A549 (cell line): ENCODE results near the gene NOC3L. TPM values are rescaled to one million over a fixed set of nuclear protein-coding genes. Genes with fewer than 3 reads are reported as not detected.
A peak's percentile ranks its signal among the peaks of the same experiment; 100 is the strongest.

Source experiments
- ATAC-seq, 2 experiments: fragments of 200-7000 bp in 1 of 2; fragments of >200 bp in 1 of 2; cut with Nextera tagmentation in 1 of 2; cut with Tn5 transposase in 1 of 2; 3 replicates each; pipeline versions ENCODE4 v1.8.0 to v1.9.1; 2018 to 2020; ENCODE audit warnings: mild to moderate bottlenecking in 1 of 2, moderate library complexity in 1 of 2
- CTCF ChIA-PET: fragments of 300-600 bp; sonication (Branson Sonifier 250); formaldehyde crosslinking; extraction: SDS; loops from one replicate; lab custom pipeline; 2021; ENCODE audit warnings: antibody characterized with exemption, inconsistent platforms; lab: Yijun Ruan, JAX
- POLR2A ChIA-PET: fragments of 350-600 bp; formaldehyde crosslinking; extraction: SDS; loops from one replicate; lab custom pipeline; 2021; ENCODE audit warnings: antibody characterized with exemption, inconsistent platforms; lab: Yijun Ruan, JAX
- DNase-seq, 2 experiments: peaks; one replicate each; pipeline versions ENCODE4 v3.0.0 to v3.0.0-alpha.2; 2011 to 2016; ENCODE audit warnings: low read depth in 1 of 2, low spot score in 1 of 2
- FAIRE-seq: peaks from 2 replicates; lab custom pipeline; 2011; peaks lifted over from hg19 to GRCh38; lab: Jason Lieb, UNC
- H3K27ac ChIP-seq, 2 experiments: fragments of >200 bp; sonication (Bioruptor Twin); formaldehyde crosslinking; 3 replicates each; pipeline ENCODE4 v1.5.1; 2016 to 2017
- H3K4me1 ChIP-seq: fragments of >200 bp; sonication (Bioruptor Twin); formaldehyde crosslinking; 3 replicates; pipeline ENCODE4 v1.6.1; 2016
- H3K4me2 ChIP-seq: fragments of >200 bp; sonication (Bioruptor Twin); formaldehyde crosslinking; 3 replicates; pipeline ENCODE4 v1.6.1; 2016
- H3K4me3 ChIP-seq: fragments of >200 bp; sonication (Bioruptor Twin); formaldehyde crosslinking; 3 replicates; pipeline ENCODE4 v1.5.1; 2016
- H3K9me3 ChIP-seq: fragments of >200 bp; sonication (Bioruptor Twin); formaldehyde crosslinking; 3 replicates; pipeline ENCODE4 v1.6.1; 2016
- BHLHE40 ChIP-seq: IDR thresholded peaks from 2 replicates; pipeline ENCODE4 v1.6.1; 2012; ENCODE audit warnings: low read depth, low read length, inconsistent platforms
- CBX2 ChIP-seq: fragments of 200-600 bp; sonication (generic); IDR thresholded peaks from 2 replicates; pipeline ENCODE4 v1.6.1; 2016; ENCODE audit warnings: low read depth, mild to moderate bottlenecking, borderline replicate concordance
- CEBPB ChIP-seq, 2 experiments: fragments of >200 bp in 1 of 2; sonication (Bioruptor Twin) in 1 of 2; formaldehyde crosslinking in 1 of 2; IDR thresholded peaks; 2 replicates each; pipeline ENCODE4 v1.6.1; 2012 to 2016
- CHD4 ChIP-seq: fragments of 200-600 bp; sonication (generic); IDR thresholded peaks from 2 replicates; pipeline ENCODE4 v1.6.1; 2016; ENCODE audit warnings: antibody characterized with exemption, mild to moderate bottlenecking, borderline replicate concordance
- CTCF ChIP-seq: fragments of >200 bp; sonication (Bioruptor Twin); formaldehyde crosslinking; IDR thresholded peaks from 3 replicates; pipeline ENCODE4 v1.5.1; 2016
- ELK1 ChIP-seq: fragments of 150-350 bp; IDR thresholded peaks from 2 replicates; pipeline ENCODE4 v1.6.1; 2014; ENCODE audit warnings: low read depth, mild to moderate bottlenecking, low read length
- HMGXB4 ChIP-seq: fragments of 250-450 bp; sonication (Bioruptor Pico); IDR thresholded peaks from 2 replicates; pipeline ENCODE4 v1.5.0; 2021; ENCODE audit warnings: mild to moderate bottlenecking, moderate library complexity, borderline replicate concordance
- HOXB13 ChIP-seq: fragments of 250-450 bp; sonication (Bioruptor Pico); IDR thresholded peaks from 2 replicates; pipeline ENCODE4 v1.5.0; 2020; ENCODE audit warnings: low read depth, mild to moderate bottlenecking, moderate library complexity
- JUN ChIP-seq, 2 experiments: fragments of >200 bp; sonication (Bioruptor Twin); formaldehyde crosslinking; IDR thresholded peaks; 2 replicates in 1 of 2; 3 replicates in 1 of 2; pipeline ENCODE4 v1.6.1; 2016 to 2017
- MAX ChIP-seq: IDR thresholded peaks from 2 replicates; pipeline ENCODE4 v1.6.1; 2012
- MYC ChIP-seq: IDR thresholded peaks from 2 replicates; pipeline ENCODE4 v1.6.1; 2012; ENCODE audit warnings: mild to moderate bottlenecking, inconsistent platforms, low read length, improper control_type of control experiment, borderline replicate concordance
- NFE2L2 ChIP-seq: fragments of 150-350 bp; conservative IDR thresholded peaks from 2 replicates; pipeline ENCODE4 v1.6.1; 2014; ENCODE audit warnings: low read length
- POLR2A ChIP-seq: IDR thresholded peaks from 2 replicates; pipeline ENCODE4 v1.6.1; 2012; ENCODE audit warnings: mild to moderate bottlenecking, low read length
- RAD21 ChIP-seq, 2 experiments: fragments of >200 bp in 1 of 2; sonication (Bioruptor Twin) in 1 of 2; formaldehyde crosslinking in 1 of 2; IDR thresholded peaks in 1 of 2; conservative IDR thresholded peaks in 1 of 2; 2 replicates in 1 of 2; 3 replicates in 1 of 2; pipeline ENCODE4 v1.6.1; 2012 to 2018; ENCODE audit warnings: inconsistent platforms in 1 of 2
- RCOR1 ChIP-seq: fragments of 150-350 bp; IDR thresholded peaks from 2 replicates; pipeline ENCODE4 v1.6.1; 2014; ENCODE audit warnings: antibody characterized with exemption, low read length, low read depth
- RFX5 ChIP-seq: fragments of 450-650 bp; IDR thresholded peaks from 2 replicates; pipeline ENCODE4 v1.7.1; 2014; ENCODE audit warnings: antibody characterized with exemption, mild to moderate bottlenecking, moderate library complexity
- SMC3 ChIP-seq: fragments of >200 bp; sonication (Bioruptor Twin); formaldehyde crosslinking; IDR thresholded peaks from 3 replicates; pipeline ENCODE4 v1.6.1; 2018; ENCODE audit warnings: inconsistent platforms
- SREBF2 ChIP-seq: fragments of 450-650 bp; IDR thresholded peaks from 2 replicates; pipeline ENCODE4 v1.6.1; 2014; ENCODE audit warnings: mild to moderate bottlenecking, moderate library complexity
- ZFP36 ChIP-seq: fragments of 450-650 bp; IDR thresholded peaks from 2 replicates; pipeline ENCODE4 v1.6.1; 2014; ENCODE audit warnings: borderline replicate concordance; ENCODE audit not compliant: partially characterized antibody
- WGBS: methylation state at CpG from one replicate; pipeline ENCODE4 v1.1.6; 2017; ENCODE audit errors: missing lambda C conversion rate; 5-methylcytosine and 5-hydroxymethylcytosine counted together
- polyA plus RNA-seq, 4 experiments: library from polyadenylated mRNA; depleted of rRNA in 3 of 4; stranded (reverse); fragments of >200 nt; fragmentation: RNase III in 1 of 4; extraction: RNeasy Plus Mini Kit Qiagen cat#74134 plus additional on column Dnase treatment in 1 of 4; gene quantifications; 2 replicates in 3 of 4; 3 replicates in 1 of 4; pipeline ENCODE4 v1.2.3, GENCODE V29; 2011 to 2017

NOC3L gene
- polyA plus RNA-seq, 2 of the 4 experiments (the other 2 are of a cell fraction), result 23.1 to 41.9 TPM

GRCh38 chr10:94320285-94320914 lies 42.3 kb downstream of the NOC3L start:
- H3K4me2 ChIP-seq, result no peak overlapping the region
- H3K27ac ChIP-seq, result no peak overlapping the region
- ChIA-PET POLR2A (interaction anchor here (1.1 to 1.5 kb wide), 2 partner anchors 404 kb away, joined by 3 to 4 read pairs; no protein-coding TSS in a partner anchor), CTCF (interaction anchor here (0.5 to 9.6 kb wide), 74 partner anchors 8 to 516 kb away, joined by 3 to 106 read pairs (median 4); no protein-coding TSS in a partner anchor)
- peak; percentile 33 to 61 for DNase-seq
- peak; percentile 63 to 77; a peak in 5 of 6 replicates for ATAC-seq
- H3K4me1 ChIP-seq, result no peaks in the 10 kb centered on the region
- FAIRE-seq, result no peak
- H3K4me3 ChIP-seq, result no peak overlapping the region
- 21% methylated on average over 2 of the region's 2 CpGs for WGBS
- H3K9me3 ChIP-seq, result no peaks in the 10 kb centered on the region
- TF ChIP-seq RAD21 (conservative IDR thresholded peaks at IDR 0.05 in 1 of 2, IDR thresholded peaks at IDR 0.05 in 1 of 2) (peak; percentile 81 to 82), SMC3 (peak; percentile 89), HOXB13 (no peak), CTCF (peak; percentile 96)

- TF ChIP-seq CHD4, result no peak
- TF ChIP-seq ELK1, result no peak
- Histone ChIP-seq H3K27ac (no peak overlapping the region), H3K4me3 (no peak overlapping the region), H3K4me2 (no peak overlapping the region), H3K9me3 (no peaks in the 10 kb centered on the region), H3K4me1 (no peaks in the 10 kb centered on the region)
- FAIRE-seq (no peak), ATAC-seq (no peak), DNase-seq (no peak)
- WGBS, result 88% methylated on average over 1 of the region's 1 CpG
- POLR2A ChIA-PET, result interaction anchor here (0.7 kb wide), 1 partner anchor 310 kb away, joined by 3 read pairs; no protein-coding TSS in a partner anchor
- CTCF ChIA-PET, result interaction anchor here (0.8 kb wide), 1 partner anchor 17 kb away, joined by 3 read pairs; no protein-coding TSS in a partner anchor
Measured at GRCh38 chr10:94316560-94316959, 46.2 kb downstream of the NOC3L start.

GRCh38 chr10:94315975-94316464 lies 46.7 kb downstream of the NOC3L start:
- no peak for TF ChIP-seq MYC
- 0 out of 4 replicates have a peak, but pooled peaks of 1 of the 2 experiments have one; percentile 16 for TF ChIP-seq CEBPB (IDR thresholded peaks at IDR 0.05)
- no peak for TF ChIP-seq ZFP36
- no peak for TF ChIP-seq NFE2L2
- no peak for TF ChIP-seq CBX2
- Histone ChIP-seq H3K4me2 (no peak overlapping the region), H3K27ac (no peak overlapping the region), H3K4me3 (no peak overlapping the region), H3K4me1 (no peaks in the 10 kb centered on the region), H3K9me3 (no peaks in the 10 kb centered on the region)
- WGBS, result 65% methylated on average over 3 of the region's 3 CpGs
- POLR2A ChIA-PET, result interaction anchor here (0.7 kb wide), 1 partner anchor 309 kb away, joined by 3 read pairs; no protein-coding TSS in a partner anchor
- DNase-seq (no peak), FAIRE-seq (no peak), ATAC-seq (no peak)
- CTCF ChIA-PET, result no interaction called here

GRCh38 chr10:94315024-94315451 lies 47.7 kb downstream of the NOC3L start:
- DNase-seq (no peak), ATAC-seq (peak; percentile 45 to 57; a peak in 4 of 6 replicates), FAIRE-seq (no peak)
- Histone ChIP-seq H3K4me3 (no peak overlapping the region), H3K9me3 (no peaks in the 10 kb centered on the region), H3K4me1 (no peaks in the 10 kb centered on the region), H3K4me2 (no peak overlapping the region), H3K27ac (no peak overlapping the region)
- CTCF ChIA-PET, result interaction anchor here (0.6 to 1.4 kb wide), 8 partner anchors 9 to 619 kb away, joined by 3 to 7 read pairs (median 4); no protein-coding TSS in a partner anchor
- POLR2A ChIA-PET, result no interaction called here
- 82% methylated on average over 3 of the region's 3 CpGs for WGBS
- no peak for TF ChIP-seq HMGXB4
- TF ChIP-seq SREBF2, result no peak
- TF ChIP-seq RCOR1, result no peak
- no peak for TF ChIP-seq MAX
- TF ChIP-seq JUN (IDR thresholded peaks at IDR 0.05), result no peak
- no peak for TF ChIP-seq RFX5
- TF ChIP-seq POLR2A, result no peak
- TF ChIP-seq BHLHE40, result no peak
